Liver (tissue), 9 donors: ENCODE data around the gene MKRN2. TPM values are rescaled to one million over a fixed set of nuclear protein-coding genes. Genes with fewer than 3 reads are reported as not detected.

Source experiments
- DNase-seq: peaks from one replicate; pipeline ENCODE4 v3.0.0-alpha.2; 2017; ENCODE audit warnings: low spot score
- H3K27ac ChIP-seq, 2 donors: one replicate each; pipeline ENCODE4 v1.7.0; 2013; ENCODE audit warnings: inconsistent platforms in 2 of 2, low read length in 2 of 2, control low read depth in 1 of 2, low read depth in 1 of 2, mild to moderate bottlenecking in 1 of 2
- H3K27me3 ChIP-seq, 4 donors: one replicate each; pipeline versions ENCODE4 v1.6.1 to v1.7.0; 2013; ENCODE audit warnings: low read length in 3 of 4, inconsistent platforms in 1 of 4, mild to moderate bottlenecking in 1 of 4, moderate library complexity in 1 of 4; ENCODE audit not compliant: control insufficient read depth in 4 of 4, insufficient read depth in 4 of 4
- H3K36me3 ChIP-seq, 4 donors: one replicate each; pipeline versions ENCODE4 v1.6.1 to v1.7.0; 2013; ENCODE audit warnings: low read length in 3 of 4, mild to moderate bottlenecking in 3 of 4, low read depth in 1 of 4, moderate library complexity in 1 of 4; ENCODE audit not compliant: control insufficient read depth in 4 of 4, insufficient read depth in 3 of 4
- H3K4me1 ChIP-seq, 4 donors: one replicate each; pipeline versions ENCODE4 v1.6.1 to v1.7.0; 2013; ENCODE audit warnings: low read length in 3 of 4, mild to moderate bottlenecking in 3 of 4, moderate library complexity in 1 of 4; ENCODE audit not compliant: control insufficient read depth in 4 of 4, insufficient read depth in 4 of 4
- H3K4me3 ChIP-seq, 3 donors: one replicate each; pipeline versions ENCODE4 v1.6.1 to v1.7.0; 2013; ENCODE audit warnings: low read length in 3 of 3, control low read depth in 1 of 3, low read depth in 1 of 3, mild to moderate bottlenecking in 1 of 3
- H3K9ac ChIP-seq, 2 donors: one replicate each; pipeline ENCODE4 v1.7.0; 2013; ENCODE audit warnings: low read length in 2 of 2, mild to moderate bottlenecking in 2 of 2, moderate library complexity in 2 of 2, control low read depth in 1 of 2, low read depth in 1 of 2
- H3K9me3 ChIP-seq, 4 donors: one replicate each; pipeline versions ENCODE4 v1.6.1 to v1.7.0; 2013; ENCODE audit warnings: low read length in 3 of 4; ENCODE audit not compliant: control insufficient read depth in 4 of 4
- EGR1 ChIP-seq, 2 donors: IDR thresholded peaks; 2 replicates each; pipeline ENCODE4 v1.6.1; 2016 to 2018; ENCODE audit warnings: antibody characterized with exemption in 2 of 2, low read depth in 2 of 2
- FOXA2 ChIP-seq: IDR thresholded peaks from 2 replicates; pipeline ENCODE4 v1.6.1; 2016; ENCODE audit warnings: antibody characterized with exemption
- GABPA ChIP-seq, 2 donors: IDR thresholded peaks in 1 of 2; conservative IDR thresholded peaks in 1 of 2; 2 replicates each; pipeline ENCODE4 v1.6.1; 2016; ENCODE audit warnings: antibody characterized with exemption in 2 of 2, mild to moderate bottlenecking in 1 of 2, moderate library complexity in 1 of 2
- HNF4A ChIP-seq, 2 donors: conservative IDR thresholded peaks; 2 replicates each; pipeline ENCODE4 v1.6.1; 2016; ENCODE audit warnings: antibody characterized with exemption in 2 of 2, mild to moderate bottlenecking in 2 of 2
- HNF4G ChIP-seq: IDR thresholded peaks from 2 replicates; pipeline ENCODE4 v1.6.1; 2016; ENCODE audit warnings: antibody characterized with exemption
- JUND ChIP-seq, 2 donors: IDR thresholded peaks; 2 replicates each; pipeline ENCODE4 v1.6.1; 2016; ENCODE audit warnings: antibody characterized with exemption in 2 of 2
- NR2F2 ChIP-seq: IDR thresholded peaks from 2 replicates; pipeline ENCODE4 v1.6.1; 2016; ENCODE audit warnings: antibody characterized with exemption
- RXRA ChIP-seq, 2 donors: IDR thresholded peaks; 2 replicates each; pipeline ENCODE4 v1.6.1; 2017 to 2018; ENCODE audit warnings: antibody characterized with exemption in 2 of 2, mild to moderate bottlenecking in 1 of 2
- SP1 ChIP-seq: IDR thresholded peaks from 2 replicates; pipeline ENCODE4 v1.6.1; 2018; ENCODE audit warnings: antibody characterized with exemption, mild to moderate bottlenecking
- TAF1 ChIP-seq: conservative IDR thresholded peaks from 2 replicates; pipeline ENCODE4 v1.6.1; 2016; ENCODE audit warnings: antibody characterized with exemption, mild to moderate bottlenecking
- YY1 ChIP-seq: IDR thresholded peaks from 2 replicates; pipeline ENCODE4 v1.6.1; 2016; ENCODE audit warnings: antibody characterized with exemption, mild to moderate bottlenecking
- WGBS: extraction: QIAGEN DNeasy Blood & Tissue Kit; methylation state at CpG from one replicate; pipeline ENCODE4 v1.1.7; 2013; 5-methylcytosine and 5-hydroxymethylcytosine counted together
- polyA plus RNA-seq, 2 donors: library from polyadenylated mRNA; stranded (reverse) in 1 of 2; unstranded in 1 of 2; fragments of 200-250 nt in 1 of 2; fragments of >200 nt in 1 of 2; fragmentation: Nextera tagmentation in 1 of 2; extraction: Ambion mirVana in 1 of 2; gene quantifications; one replicate each; pipeline versions ENCODE4 v1.2.1 to v1.2.3, GENCODE V29; 2013 to 2015
- total RNA-seq, 2 donors: library from RNA; depleted of rRNA; stranded (reverse); fragments of >200 nt; gene quantifications; one replicate each; pipeline ENCODE4 v1.2.3, GENCODE V29; 2014
- TF ChIP-seq, protein P1 (sequence below): IDR thresholded peaks from 2 replicates; pipeline ENCODE4 v1.6.1; 2016; ENCODE audit warnings: antibody characterized with exemption
- TF ChIP-seq, protein P2 (sequence below): IDR thresholded peaks from 2 replicates; pipeline ENCODE4 v1.6.1; 2016; ENCODE audit warnings: antibody characterized with exemption
- TF ChIP-seq, protein P3 (sequence below): IDR thresholded peaks from 2 replicates; pipeline ENCODE4 v1.6.1; 2016; ENCODE audit warnings: antibody characterized with exemption, mild to moderate bottlenecking
- TF ChIP-seq, protein P4 (sequence below): fragments of 150-350 bp; IDR thresholded peaks from 2 replicates; pipeline ENCODE4 v1.5.1; 2017; ENCODE audit warnings: improper control_type of control experiment, low read depth, low read length; ENCODE audit not compliant: missing input control
- TF ChIP-seq, protein P5 (sequence below): IDR thresholded peaks from 2 replicates; pipeline ENCODE4 v1.6.1; 2016; ENCODE audit warnings: antibody characterized with exemption
- donor health status: healthy.
- donor health status: healthy.
- donor health status: healthy.
- donor health status: healthy.
- donor health status: healthy.

The MKRN2 gene
- total and polyA plus RNA-seq, 4 donors, result 6.1 to 17.3 (median 11.7) TPM

DNA sequence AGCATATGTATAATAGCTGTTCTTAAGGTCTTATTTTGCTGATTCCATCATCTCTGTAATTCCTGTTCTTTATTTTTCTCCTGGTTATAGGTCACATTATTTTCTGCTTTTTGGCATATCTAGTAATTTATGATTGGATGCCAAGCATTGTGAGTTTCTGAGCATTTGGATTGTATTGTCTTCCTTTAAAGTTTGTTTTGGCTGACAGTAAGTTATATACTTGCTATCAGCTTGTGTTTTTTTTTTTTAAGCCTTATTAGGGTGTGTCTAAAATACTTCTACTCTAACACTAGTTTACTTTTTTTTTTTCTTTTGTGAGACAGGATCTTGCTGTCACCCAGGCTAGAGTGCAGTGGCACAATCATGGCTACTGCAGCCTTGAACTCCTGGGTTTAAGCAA, 10.1 kb downstream of the MKRN2 start:
- no peaks in the 10 kb centered on the region for H3K27me3 ChIP-seq
- peaks cover 7 to 24% (median 21%) of the 10 kb centered on the region in 4 donors for H3K36me3 ChIP-seq
- TF ChIP-seq YY1, result no peak
- H3K9me3 ChIP-seq, result no peaks in the 10 kb centered on the region
- no peak overlapping the region for H3K4me3 ChIP-seq
- no peak overlapping the region for H3K27ac ChIP-seq
- no peaks in the 10 kb centered on the region for H3K4me1 ChIP-seq
- no peak for DNase-seq
- no peak overlapping the region for H3K9ac ChIP-seq

DNA sequence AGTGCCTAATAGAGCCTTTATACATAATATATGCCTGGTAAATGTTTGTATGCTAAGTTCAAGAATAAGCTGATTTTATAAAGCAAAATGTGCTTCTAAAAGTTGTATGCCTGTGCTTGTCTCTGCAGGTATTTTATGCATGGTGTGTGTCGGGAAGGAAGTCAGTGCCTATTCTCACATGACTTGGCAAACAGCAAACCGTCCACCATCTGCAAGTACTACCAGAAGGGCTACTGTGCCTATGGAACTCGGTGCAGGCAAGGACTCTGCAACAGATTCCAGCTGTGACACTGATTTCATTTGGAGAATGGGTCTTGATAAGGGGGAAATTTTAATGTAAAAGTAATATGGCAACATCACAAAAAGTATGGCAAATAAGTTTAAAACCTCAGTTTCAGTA, 11.9 kb downstream of the MKRN2 start:
- H3K4me3 ChIP-seq, result no peak overlapping the region
- H3K9me3 ChIP-seq, result no peaks in the 10 kb centered on the region
- DNase-seq, result no peak
- 94% methylated on average over 3 of the region's 3 CpGs for WGBS
- H3K27me3 ChIP-seq, result no peaks in the 10 kb centered on the region
- H3K36me3 ChIP-seq, result peaks cover 8 to 34% (median 32%) of the 10 kb centered on the region in 4 donors
- H3K9ac ChIP-seq, result no peak overlapping the region
- no peak overlapping the region for H3K27ac ChIP-seq
- TF ChIP-seq SP1, result no peak
- TF ChIP-seq HNF4G, result no peak
- TF ChIP-seq, protein P1, sequence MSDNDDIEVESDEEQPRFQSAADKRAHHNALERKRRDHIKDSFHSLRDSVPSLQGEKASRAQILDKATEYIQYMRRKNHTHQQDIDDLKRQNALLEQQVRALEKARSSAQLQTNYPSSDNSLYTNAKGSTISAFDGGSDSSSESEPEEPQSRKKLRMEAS, result no peak
- TF ChIP-seq GABPA (IDR thresholded peaks at IDR 0.05 in 1 of 2, conservative IDR thresholded peaks at IDR 0.05 in 1 of 2), result no peak
- TF ChIP-seq, protein P2, sequence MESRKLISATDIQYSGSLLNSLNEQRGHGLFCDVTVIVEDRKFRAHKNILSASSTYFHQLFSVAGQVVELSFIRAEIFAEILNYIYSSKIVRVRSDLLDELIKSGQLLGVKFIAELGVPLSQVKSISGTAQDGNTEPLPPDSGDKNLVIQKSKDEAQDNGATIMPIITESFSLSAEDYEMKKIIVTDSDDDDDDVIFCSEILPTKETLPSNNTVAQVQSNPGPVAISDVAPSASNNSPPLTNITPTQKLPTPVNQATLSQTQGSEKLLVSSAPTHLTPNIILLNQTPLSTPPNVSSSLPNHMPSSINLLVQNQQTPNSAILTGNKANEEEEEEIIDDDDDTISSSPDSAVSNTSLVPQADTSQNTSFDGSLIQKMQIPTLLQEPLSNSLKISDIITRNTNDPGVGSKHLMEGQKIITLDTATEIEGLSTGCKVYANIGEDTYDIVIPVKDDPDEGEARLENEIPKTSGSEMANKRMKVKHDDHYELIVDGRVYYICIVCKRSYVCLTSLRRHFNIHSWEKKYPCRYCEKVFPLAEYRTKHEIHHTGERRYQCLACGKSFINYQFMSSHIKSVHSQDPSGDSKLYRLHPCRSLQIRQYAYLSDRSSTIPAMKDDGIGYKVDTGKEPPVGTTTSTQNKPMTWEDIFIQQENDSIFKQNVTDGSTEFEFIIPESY, result no peak
- TF ChIP-seq, protein P3, sequence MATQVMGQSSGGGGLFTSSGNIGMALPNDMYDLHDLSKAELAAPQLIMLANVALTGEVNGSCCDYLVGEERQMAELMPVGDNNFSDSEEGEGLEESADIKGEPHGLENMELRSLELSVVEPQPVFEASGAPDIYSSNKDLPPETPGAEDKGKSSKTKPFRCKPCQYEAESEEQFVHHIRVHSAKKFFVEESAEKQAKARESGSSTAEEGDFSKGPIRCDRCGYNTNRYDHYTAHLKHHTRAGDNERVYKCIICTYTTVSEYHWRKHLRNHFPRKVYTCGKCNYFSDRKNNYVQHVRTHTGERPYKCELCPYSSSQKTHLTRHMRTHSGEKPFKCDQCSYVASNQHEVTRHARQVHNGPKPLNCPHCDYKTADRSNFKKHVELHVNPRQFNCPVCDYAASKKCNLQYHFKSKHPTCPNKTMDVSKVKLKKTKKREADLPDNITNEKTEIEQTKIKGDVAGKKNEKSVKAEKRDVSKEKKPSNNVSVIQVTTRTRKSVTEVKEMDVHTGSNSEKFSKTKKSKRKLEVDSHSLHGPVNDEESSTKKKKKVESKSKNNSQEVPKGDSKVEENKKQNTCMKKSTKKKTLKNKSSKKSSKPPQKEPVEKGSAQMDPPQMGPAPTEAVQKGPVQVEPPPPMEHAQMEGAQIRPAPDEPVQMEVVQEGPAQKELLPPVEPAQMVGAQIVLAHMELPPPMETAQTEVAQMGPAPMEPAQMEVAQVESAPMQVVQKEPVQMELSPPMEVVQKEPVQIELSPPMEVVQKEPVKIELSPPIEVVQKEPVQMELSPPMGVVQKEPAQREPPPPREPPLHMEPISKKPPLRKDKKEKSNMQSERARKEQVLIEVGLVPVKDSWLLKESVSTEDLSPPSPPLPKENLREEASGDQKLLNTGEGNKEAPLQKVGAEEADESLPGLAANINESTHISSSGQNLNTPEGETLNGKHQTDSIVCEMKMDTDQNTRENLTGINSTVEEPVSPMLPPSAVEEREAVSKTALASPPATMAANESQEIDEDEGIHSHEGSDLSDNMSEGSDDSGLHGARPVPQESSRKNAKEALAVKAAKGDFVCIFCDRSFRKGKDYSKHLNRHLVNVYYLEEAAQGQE, result no peak
- TF ChIP-seq, protein P4, sequence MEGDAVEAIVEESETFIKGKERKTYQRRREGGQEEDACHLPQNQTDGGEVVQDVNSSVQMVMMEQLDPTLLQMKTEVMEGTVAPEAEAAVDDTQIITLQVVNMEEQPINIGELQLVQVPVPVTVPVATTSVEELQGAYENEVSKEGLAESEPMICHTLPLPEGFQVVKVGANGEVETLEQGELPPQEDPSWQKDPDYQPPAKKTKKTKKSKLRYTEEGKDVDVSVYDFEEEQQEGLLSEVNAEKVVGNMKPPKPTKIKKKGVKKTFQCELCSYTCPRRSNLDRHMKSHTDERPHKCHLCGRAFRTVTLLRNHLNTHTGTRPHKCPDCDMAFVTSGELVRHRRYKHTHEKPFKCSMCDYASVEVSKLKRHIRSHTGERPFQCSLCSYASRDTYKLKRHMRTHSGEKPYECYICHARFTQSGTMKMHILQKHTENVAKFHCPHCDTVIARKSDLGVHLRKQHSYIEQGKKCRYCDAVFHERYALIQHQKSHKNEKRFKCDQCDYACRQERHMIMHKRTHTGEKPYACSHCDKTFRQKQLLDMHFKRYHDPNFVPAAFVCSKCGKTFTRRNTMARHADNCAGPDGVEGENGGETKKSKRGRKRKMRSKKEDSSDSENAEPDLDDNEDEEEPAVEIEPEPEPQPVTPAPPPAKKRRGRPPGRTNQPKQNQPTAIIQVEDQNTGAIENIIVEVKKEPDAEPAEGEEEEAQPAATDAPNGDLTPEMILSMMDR, result no peak
- no peak for TF ChIP-seq FOXA2
- no peak for TF ChIP-seq JUND (IDR thresholded peaks at IDR 0.05)
- no peaks in the 10 kb centered on the region for H3K4me1 ChIP-seq

DNA sequence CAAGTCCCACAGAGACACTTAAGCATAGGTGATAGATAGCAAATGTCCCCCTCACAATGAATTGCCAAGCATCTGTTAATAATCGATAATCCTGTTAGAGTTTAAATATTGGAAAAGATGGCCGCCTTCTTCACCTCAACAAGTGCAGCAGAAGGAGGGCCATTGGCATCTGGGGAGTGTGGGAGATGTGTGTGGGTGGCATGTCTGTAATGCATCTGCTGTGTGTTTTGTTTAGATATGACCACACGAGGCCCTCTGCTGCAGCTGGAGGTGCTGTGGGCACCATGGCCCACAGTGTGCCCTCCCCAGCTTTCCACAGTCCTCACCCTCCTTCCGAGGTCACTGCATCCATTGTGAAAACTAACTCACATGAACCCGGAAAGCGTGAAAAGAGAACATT, 12.9 kb downstream of the MKRN2 start:
- no peak for DNase-seq
- Histone ChIP-seq H3K9me3 (no peaks in the 10 kb centered on the region), H3K4me3 (no peak overlapping the region), H3K36me3 (peaks cover 8 to 43% (median 42%) of the 10 kb centered on the region in 4 donors), H3K27ac (no peak overlapping the region), H3K4me1 (no peaks in the 10 kb centered on the region), H3K9ac (no peak overlapping the region), H3K27me3 (no peaks in the 10 kb centered on the region)
- TF ChIP-seq RXRA (IDR thresholded peaks at IDR 0.05) (no peak), NR2F2 (no peak), HNF4G (no peak), HNF4A (conservative IDR thresholded peaks at IDR 0.05) (no peak), TAF1 (no peak), JUND (IDR thresholded peaks at IDR 0.05) (no peak), EGR1 (IDR thresholded peaks at IDR 0.05; ENCODE audit: low read depth in 2 of 2) (no peak)
- TF ChIP-seq, protein P5, sequence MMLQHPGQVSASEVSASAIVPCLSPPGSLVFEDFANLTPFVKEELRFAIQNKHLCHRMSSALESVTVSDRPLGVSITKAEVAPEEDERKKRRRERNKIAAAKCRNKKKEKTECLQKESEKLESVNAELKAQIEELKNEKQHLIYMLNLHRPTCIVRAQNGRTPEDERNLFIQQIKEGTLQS, result no peak
- 94% methylated on average over 6 of the region's 6 CpGs for WGBS
